GM19467 (cell line): Measurements from ENCODE around the gene MACF1.
"Not testable (repeated sequence)": the region's sequence is repeated elsewhere in the genome, so short reads cannot be mapped to it uniquely, and the experiment has no call there.

ENCODE experiments used
- ATAC-seq: cut with Tn5 transposase; IDR thresholded peaks from one replicate; pipeline ENCODE4 v1.9.1; 2021; ENCODE audit warnings: mild to moderate bottlenecking, moderate library complexity; ENCODE audit not compliant: unreplicated experiment

Gene MACF1

DNA sequence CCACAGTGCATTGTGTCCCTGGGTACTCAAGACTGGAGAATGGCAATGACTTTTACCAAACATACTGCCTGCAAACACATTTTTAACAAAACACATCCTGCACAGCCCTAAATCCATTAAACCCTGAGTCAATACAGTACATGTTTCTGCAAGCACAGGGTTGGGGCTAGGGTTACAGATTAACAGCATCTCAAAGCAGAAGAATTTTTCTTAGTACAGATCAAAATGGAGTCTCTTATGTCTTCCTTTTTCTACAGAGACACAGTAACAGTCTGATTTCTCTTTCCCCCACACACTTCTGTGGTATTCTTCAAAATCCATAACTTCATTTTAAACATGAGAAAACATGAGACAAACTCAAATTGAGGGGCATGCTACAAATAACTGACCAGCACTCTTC is 300.8 kb downstream of the MACF1 start:
- no peak for ATAC-seq

DNA sequence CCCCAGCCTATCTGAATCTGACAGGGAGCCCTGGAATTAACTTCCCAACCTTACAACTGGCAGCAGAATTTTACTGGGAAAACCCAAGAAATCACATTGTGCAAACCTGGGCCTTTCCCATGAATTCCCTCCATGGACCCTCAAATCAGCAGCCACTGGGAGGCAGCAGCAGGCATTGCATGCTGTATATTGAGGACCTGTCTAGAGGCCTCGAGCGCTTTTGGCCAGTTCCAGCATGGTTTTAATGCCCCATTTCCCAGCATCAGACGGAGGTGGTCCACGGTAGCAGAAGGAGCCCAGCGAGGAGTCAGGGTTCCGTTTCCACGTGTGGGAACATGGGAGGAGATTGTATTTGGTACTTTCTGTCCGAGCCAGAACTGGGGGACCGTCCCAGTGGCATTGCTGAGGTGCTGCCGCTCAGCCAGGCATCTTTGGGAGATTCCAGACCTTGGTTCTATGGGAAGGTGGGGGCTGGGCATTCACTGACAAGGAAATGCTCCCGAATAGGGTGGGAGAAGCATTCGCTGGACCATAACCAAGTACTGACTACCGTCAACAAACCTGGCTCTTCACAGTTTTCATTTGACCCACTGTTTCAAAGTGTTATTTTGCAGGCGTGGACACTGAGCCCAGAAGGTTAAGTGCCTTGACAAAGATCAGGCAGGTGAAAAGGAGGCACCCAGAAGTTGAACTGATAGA is 302.9 kb downstream of the MACF1 start:
- ATAC-seq = no peak

DNA sequence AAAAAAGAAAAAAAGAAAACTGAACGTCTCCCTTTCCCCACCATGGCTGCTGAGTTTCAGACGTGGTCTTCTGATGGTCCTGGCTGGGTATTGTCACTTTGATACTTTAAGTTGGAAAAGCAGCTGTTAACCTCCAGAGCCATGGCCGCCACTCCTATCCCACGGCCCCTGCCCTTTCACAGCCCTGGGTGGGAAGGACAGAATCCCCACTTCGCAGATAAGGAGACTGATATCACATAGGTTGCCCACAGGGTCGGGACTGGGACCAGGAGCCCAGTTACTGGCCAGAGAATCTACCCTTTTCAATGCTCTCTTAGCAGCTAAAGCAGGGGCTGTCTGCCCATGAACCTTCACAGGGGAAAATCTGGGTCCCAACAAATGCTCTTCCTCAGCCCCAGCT is 303.8 kb downstream of the MACF1 start:
- ATAC-seq = no peak

DNA sequence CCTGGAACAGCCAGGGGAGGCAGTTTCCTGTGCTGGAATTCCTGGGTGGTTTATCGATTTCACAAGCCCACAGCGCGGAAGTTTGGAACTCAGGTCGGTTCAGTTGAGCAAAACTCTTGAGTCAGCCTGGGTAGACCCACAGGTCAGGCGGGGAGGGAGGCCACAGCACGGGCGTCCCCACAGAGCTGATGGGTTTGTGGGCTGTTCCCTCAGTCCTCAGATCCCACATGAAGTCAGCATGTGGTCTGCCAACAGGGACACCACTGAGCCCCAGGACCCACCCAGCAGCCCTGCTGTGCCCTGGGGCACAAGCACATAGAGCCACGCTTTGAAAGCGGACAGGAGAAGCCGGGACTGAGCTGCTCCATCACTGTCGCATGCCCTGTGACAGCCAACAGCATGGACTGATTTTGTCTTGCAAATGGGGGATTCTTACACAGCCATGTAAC is 304.4 kb downstream of the MACF1 start:
- ATAC-seq = peak; percentile 19

DNA sequence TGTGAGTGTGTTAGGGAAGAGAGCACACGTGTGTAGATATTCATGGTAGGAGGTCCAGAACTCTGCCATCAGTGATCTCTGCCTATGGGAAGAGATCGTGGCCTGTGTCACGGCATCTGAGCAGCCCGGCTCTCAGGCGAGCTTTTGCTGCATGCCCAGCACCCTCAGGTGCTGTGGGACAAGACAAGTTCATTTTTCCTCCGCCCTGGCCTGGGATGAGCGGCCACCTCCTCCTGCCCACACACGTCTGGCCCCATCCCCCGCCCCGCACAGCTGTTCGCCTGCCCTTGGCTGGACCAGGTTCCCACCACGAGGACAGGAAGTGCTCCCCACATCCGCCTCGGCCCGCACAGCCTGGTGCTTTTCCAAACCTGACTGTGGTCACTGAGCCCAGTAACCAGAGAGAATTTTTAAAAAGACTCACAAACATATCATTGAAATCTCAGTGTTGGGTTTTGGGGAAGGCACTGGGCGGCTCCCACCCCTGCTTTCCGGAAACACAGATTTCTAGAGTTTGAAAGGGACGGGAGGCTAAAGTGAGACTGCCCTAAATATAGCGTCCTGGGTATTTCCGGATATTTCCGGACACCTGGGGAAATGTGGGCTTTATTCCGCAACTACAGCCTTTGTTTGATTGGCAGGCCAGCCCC is 305.0 kb downstream of the MACF1 start:
- peak; percentile 48 for ATAC-seq

DNA sequence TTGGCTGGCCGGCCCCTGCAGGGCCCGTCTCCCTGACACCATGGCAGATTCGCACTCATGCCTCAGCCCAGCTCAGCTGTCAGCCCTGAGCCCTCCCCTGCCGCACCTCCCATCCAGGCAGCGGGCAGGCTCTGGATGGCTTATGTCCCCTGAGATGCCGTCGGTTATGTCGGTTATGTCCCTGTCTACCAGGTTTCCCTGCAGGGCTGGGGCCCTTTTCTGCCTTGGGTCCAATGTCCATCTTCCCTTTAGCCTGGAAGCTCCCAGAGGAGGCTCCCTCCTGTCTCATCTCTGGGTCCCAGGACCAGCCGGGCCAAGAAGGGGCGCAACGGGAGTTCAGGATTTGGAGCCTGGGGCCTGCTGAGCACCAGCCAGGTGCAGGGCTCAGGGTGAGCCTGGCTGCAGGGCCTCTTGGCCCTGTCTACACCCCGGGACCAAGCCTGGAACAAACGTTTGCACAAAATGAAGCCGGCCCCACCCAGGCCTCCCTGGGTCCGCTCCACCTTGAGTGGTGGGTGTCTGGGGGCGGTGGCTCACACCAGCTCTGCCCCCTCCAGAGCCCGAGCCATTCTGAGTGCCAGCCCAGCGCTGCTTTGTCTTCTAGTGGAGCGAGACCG is 306.2 kb downstream of the MACF1 start:
- ATAC-seq = not testable (repeated sequence)

DNA sequence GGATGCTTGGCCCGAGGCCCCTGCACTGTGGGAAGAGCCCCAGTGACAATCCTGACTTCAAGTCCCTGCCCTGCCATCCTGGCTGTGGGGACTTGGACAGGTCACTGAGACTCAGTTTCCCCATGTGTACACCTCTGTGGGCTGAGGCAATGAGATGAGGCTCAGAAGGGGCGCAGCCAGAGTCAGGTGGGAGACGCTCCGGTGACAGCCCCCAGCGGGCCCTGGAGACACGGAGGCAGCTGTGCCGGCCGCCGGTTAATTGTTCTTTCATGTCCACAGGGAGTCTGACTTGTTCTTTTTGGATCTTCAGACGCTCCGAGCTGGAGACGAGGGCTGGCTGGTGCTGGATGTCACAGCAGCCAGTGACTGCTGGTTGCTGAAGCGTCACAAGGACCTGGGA is 307.0 kb downstream of the MACF1 start:
- not testable (repeated sequence) for ATAC-seq

DNA sequence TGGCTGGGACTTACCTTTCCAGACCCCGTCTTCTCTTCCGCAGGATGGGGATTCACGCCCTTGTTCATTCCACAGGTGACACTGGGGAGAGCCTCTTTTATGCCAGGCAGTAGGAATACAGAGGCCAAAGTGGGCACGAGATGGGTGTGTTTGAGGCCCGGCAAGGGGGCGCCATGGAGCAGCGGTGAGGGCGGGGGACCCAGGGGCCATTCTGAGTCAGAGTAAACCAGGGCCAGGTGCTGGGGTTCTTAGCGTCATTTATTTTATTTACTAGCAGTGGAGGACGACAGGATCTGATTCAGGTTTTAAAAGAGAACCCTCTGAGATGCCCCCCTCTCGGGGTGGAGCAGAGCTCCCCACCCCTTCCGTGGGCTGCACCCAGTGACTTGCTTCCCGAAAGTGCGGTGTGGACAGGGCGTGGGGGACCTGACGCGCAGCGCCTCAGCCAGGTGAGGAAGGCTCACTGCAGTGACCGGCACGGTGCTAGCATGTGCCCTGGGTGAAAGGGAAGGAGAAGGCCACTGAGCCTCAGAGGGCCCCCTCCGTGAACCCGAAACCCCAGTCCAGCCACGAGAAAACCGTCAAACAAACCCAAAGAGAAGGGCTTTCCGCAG is 307.8 kb downstream of the MACF1 start:
- not testable (repeated sequence) for ATAC-seq

DNA sequence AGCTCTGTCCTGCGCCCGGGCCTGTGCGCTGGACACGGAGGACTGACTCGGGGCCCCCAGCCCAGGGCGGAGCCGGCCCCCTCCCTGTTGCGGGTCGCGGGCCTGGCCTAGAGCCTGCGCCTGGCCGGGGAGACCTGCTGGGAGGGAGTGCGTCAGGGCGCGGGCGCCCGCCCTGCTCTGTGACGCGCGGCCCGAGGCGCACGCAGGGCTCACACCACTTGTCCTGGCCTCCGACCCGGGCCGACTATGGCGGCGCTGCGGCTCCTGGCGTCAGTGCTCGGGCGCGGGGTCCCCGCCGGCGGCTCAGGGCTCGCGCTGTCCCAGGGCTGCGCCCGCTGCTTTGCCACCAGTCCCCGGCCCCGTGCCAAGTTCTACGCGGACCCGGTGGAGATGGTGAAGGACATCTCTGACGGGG is 310.2 kb downstream of the MACF1 start:
- ATAC-seq = not testable (repeated sequence)

DNA sequence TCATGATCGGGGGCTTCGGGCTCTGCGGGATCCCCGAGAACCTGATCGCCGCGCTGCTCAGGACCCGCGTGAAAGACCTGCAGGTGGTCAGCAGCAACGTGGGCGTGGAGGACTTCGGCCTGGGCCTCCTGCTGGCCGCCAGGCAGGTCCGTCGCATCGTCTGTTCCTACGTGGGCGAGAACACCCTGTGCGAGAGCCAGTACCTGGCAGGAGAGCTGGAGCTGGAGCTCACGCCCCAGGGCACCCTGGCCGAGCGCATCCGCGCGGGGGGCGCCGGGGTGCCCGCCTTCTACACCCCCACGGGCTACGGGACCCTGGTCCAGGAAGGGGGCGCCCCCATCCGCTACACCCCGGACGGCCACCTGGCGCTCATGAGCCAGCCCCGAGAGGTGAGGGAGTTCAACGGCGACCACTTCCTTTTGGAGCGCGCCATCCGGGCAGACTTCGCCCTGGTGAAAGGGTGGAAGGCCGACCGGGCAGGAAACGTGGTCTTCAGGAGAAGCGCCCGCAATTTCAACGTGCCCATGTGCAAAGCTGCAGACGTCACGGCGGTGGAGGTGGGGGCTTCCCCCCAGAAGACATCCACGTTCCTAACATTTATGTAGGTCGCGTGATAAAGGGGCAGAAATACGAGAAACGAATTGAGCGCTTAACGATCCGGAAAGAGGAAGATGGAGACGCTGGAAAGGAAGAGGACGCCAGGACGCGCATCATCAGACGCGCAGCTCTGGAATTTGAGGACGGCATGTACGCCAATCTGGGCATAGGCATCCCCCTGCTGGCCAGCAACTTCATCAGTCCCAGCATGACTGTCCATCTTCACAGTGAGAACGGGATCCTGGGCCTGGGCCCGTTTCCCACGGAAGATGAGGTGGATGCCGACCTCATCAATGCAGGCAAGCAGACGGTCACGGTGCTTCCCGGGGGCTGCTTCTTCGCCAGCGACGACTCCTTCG is 310.9 kb downstream of the MACF1 start:
- not testable (repeated sequence) for ATAC-seq

DNA sequence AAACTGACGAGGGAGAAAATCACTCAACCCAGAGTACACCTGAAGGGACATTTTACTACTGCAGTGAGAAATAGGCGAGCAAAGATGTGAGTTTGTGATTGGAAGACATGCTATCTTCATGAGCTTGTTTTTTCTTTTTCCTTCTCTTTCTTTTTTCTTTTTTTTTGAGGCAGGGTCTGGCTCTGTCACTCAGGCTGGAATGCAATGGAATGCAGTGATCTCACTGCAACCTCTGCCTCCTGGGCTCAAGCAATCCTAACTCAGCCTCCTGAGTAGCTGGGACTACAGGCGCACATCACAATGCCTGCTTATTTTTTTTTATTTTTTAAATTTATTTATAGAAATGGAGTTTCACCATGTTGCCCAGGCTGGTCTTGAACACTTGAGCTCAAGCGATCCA is 312.3 kb downstream of the MACF1 start:
- not testable (repeated sequence) for ATAC-seq

DNA sequence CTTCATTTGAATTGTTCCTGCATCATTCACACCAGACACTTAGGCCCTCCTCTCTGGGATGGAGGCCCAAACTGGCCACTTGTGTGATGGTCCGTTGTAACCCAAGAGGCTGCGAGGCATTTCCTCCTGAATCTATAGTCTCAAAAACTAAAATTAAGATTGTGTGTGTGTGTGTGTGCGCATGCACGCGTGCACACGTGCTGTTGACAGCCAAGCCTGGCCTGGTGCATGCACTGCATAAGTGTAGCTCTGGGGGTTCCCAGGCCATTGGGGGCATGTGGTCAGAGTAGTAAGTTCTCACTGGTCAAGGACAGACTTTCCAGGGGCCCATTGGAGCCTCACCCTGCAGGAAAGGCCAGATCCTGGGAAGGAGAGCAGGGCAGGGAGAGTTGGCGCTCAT is 313.4 kb downstream of the MACF1 start:
- not testable (repeated sequence) for ATAC-seq

DNA sequence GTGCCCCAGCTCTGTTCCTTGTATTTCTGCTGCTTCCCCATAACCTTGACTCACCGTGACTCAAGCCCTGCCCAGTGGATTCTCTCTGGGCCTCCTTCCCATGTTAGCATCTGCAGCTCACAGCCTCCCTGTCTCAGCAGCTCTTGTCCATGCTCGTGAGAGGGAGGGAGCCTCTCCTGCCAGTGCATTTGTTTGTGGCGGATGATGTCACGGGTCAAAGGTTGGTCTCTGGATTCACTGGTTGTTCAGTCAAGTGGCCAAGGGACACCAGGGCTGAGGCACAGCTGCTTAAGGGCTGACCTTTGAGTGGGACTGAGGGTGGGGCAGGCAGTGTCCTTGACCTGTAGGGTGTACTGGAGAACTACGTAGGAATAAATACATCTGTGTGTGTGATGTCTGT is 314.9 kb downstream of the MACF1 start:
- ATAC-seq = not testable (repeated sequence)

DNA sequence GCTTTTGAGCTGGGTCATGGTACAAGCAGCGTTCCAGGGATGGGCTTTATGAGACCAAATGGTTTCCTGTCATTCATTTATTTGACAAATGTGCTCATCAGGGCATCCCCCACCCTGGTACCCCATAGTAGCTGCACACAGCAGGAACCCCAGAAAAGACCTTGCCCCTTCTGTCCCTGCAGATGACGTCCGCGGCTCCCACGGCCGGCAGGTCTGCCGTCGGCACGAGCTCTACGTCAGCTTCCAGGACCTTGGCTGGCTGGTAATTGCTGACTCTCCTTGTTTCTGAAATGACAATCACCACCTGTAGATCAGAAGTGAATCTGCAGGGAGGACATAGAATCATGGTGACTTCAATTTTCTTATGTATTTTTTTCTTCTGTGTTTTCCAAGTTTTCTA is 317.7 kb downstream of the MACF1 start:
- not testable (repeated sequence) for ATAC-seq

DNA sequence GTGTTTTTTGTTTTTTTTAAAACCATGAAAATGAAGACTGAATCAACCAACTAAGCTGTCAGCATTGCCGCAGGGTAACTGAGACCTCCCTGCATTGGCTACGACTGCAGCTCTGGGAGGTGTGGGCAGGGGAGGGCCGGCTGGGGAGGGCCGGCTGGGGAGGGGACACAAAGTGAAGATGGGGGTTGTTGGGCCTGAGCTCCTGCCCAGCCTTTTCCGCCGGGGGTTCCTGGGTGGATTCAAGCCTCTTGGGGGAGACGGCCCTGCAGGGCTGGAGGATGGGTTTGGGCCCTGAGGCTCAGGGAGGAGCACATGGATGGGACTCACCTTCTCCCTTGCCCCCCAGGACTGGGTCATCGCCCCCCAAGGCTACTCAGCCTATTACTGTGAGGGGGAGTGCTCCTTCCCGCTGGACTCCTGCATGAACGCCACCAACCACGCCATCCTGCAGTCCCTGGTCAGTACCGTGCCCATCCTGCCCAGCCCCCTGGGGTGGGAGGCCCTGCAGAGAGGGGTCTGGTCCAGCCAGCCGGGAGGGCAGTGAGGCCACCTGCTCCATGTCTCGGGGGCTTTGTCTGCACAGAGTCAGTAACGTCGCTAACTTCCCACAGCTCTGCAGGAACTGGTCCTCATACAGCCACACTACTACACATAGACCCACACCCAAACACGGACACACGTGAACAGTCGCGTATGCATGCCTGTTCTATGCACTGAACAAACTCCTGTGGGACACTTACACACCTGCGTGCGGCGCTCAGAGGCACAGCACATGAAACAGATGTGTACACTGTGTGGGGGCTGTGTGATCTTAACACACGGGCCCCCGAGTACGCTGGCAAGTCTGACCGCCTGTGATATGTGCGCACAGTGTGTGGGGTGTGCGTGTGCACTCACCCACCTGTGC is 318.4 kb downstream of the MACF1 start:
- ATAC-seq = no peak

DNA sequence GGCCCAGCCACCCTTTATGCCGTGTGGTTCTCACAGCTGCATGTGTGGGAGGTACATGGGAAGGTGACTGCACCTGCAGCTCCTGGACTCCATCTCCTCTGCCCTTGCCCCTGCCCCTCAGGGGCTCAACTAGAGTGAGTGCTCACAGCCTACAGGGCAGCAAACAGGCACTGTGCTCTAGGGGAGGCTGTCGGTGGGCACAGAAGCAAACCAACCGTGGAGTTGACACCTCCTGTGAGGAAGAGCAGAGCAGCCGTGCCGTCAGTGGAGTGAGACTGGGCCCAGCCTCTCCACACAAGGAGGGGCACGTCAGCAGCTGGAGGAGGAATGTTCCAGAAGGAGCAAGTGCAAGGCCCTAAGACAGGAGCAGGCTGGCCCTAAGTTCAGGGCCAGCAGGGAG is 319.7 kb downstream of the MACF1 start:
- no peak for ATAC-seq

DNA sequence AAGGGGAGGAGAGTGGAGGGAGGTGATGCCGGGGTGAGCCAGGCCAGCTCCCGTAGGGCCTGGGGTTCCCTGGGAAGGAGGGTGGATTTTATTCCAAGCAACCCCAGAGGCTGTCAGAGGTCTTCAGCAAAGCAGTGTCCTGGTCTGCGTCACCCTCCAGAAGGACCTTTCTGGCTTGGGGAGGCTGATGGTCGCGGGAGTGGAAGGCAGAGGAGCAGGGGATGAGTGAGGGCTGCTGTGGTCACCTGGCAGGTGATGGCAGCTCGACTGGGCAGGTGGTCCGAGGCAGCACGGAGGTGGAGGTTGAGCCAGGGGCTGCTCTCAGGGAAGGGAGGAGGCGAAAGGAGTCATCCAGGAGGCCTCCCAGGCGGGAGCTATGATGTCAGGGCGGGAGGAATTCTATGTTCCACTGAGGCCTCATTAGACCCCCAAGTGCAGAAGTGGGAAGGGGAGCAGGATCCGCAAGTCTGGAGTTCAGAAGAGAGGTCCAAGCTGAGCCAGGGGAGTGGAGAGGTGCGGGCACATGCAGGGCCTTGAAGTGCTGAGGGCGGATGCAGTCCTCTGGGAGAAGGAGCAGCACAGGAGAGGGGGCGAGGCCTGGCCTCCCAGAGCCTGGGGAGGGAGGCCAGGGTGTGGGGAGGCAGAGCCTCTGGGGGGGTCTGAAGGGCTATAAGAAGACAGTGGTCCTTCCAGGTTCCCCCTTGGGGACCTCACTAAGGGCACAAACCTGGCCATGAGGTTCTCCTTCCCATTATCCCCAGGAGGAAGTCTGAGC is 320.3 kb downstream of the MACF1 start:
- no peak for ATAC-seq

DNA sequence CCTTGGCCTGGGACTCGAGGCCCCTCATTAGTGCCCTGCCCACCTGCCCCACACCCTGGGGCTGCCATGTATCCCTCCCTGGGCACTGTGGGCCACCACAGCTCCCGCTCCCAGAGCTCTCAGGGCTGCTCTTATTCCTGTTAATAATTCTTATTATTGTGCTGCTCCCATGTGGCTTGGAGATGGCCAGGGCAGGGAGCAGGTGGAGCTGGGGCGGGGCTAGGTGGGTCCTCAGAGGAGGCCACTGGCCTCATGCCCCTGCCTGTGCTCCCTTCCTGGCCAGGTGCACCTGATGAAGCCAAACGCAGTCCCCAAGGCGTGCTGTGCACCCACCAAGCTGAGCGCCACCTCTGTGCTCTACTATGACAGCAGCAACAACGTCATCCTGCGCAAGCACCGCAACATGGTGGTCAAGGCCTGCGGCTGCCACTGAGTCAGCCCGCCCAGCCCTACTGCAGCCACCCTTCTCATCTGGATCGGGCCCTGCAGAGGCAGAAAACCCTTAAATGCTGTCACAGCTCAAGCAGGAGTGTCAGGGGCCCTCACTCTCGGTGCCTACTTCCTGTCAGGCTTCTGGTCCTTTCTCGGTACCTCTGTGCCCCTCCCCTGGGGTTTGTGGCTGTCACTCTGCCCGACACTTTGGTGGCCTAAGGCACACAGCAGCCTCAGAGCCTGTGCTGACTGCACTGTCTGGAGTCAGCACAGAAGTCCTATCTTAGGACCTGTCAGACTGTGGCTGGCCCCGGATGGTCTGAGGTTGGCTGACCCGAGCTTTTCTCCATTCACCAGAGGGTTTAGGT is 321.1 kb downstream of the MACF1 start:
- peak; percentile 95 for ATAC-seq
